ENCODE results near the gene FARS2. TPM values are rescaled to one million over a fixed set of nuclear protein-coding genes. Genes with fewer than 3 reads are reported as not detected.

FARS2 gene
- polyA plus RNA-seq, 1 donor from 2014 or later: 11.9 TPM

GRCh38 chr6:5287966-5288297 lies 26.6 kb downstream of the FARS2 start:
- Histone ChIP-seq H3K36me3 (ENCODE audit: insufficient read depth, low read length) (no peaks in the 10 kb centered on the region), H3K79me2 (replicated peaks; ENCODE audit: insufficient read depth, low read length) (no peaks in the 10 kb centered on the region), H3K27me3 (ENCODE audit: insufficient read depth, low read depth, low read length) (no peaks in the 10 kb centered on the region), H4K20me1 (ENCODE audit: insufficient read depth) (no peaks in the 10 kb centered on the region), H2AFZ (ENCODE audit: low read depth, low read length) (no peak overlapping the region), H3F3A (ENCODE audit: insufficient read depth, low read length, poor library complexity, severe bottlenecking) (no peaks in the 10 kb centered on the region), H3K9me2 (ENCODE audit: insufficient read depth, low read length) (no peaks in the 10 kb centered on the region), H3K4me2 (ENCODE audit: low read length) (no peak overlapping the region), H3K9me3 (ENCODE audit: low read length) (no peaks in the 10 kb centered on the region), H3K4me3 (ENCODE audit: low read length) (no peak overlapping the region), H3K9ac (ENCODE audit: low read length) (no peak overlapping the region), H3K27ac (ENCODE audit: low read length) (no peak overlapping the region)
- TF ChIP-seq CTCF (IDR thresholded peaks at IDR 0.05; ENCODE audit: poor library complexity, severe bottlenecking) (no peak), SMC3 (conservative IDR thresholded peaks at IDR 0.05; ENCODE audit: poor library complexity) (no peak)

- no peaks in the 10 kb centered on the region for H3K9me2 ChIP-seq (ENCODE audit: insufficient read depth, low read length)
- no peaks in the 10 kb centered on the region for H3K79me2 ChIP-seq (replicated peaks; ENCODE audit: insufficient read depth, low read length)
- H3K27me3 ChIP-seq (ENCODE audit: insufficient read depth, low read depth, low read length): no peaks in the 10 kb centered on the region
- H3K4me2 ChIP-seq (ENCODE audit: low read length): no peak overlapping the region
- no peaks in the 10 kb centered on the region for H3K9me3 ChIP-seq (ENCODE audit: low read length)
- H3F3A ChIP-seq (ENCODE audit: insufficient read depth, low read length, poor library complexity, severe bottlenecking): no peaks in the 10 kb centered on the region
- no peak for TF ChIP-seq TAF1 (IDR thresholded peaks at IDR 0.05; ENCODE audit: low read depth)
- TF ChIP-seq POLR2AphosphoS5 (IDR thresholded peaks at IDR 0.05): no peak
- no peak for TF ChIP-seq EP300 (conservative IDR thresholded peaks at IDR 0.05; ENCODE audit: poor library complexity, severe bottlenecking)
- TF ChIP-seq CTCF (IDR thresholded peaks at IDR 0.05; ENCODE audit: poor library complexity, severe bottlenecking): no peak
- TF ChIP-seq RAD21 (conservative IDR thresholded peaks at IDR 0.05): no peak
- TF ChIP-seq REST (IDR thresholded peaks at IDR 0.05; ENCODE audit: borderline replicate concordance): no peak
- TF ChIP-seq SMC3 (conservative IDR thresholded peaks at IDR 0.05; ENCODE audit: poor library complexity): no peak
- TF ChIP-seq EZH2 (IDR thresholded peaks at IDR 0.05; ENCODE audit: borderline replicate concordance, insufficient read depth, low read length, poor library complexity, severe bottlenecking): no peak
- TF ChIP-seq MXI1 (conservative IDR thresholded peaks at IDR 0.05; ENCODE audit: poor library complexity, severe bottlenecking): no peak
- no peak overlapping the region for H3K9ac ChIP-seq (ENCODE audit: low read length)
- H2AFZ ChIP-seq (ENCODE audit: low read depth, low read length): no peak overlapping the region
- no peaks in the 10 kb centered on the region for H3K36me3 ChIP-seq (ENCODE audit: insufficient read depth, low read length)
- H3K4me3 ChIP-seq (ENCODE audit: low read length): no peak overlapping the region
- no peaks in the 10 kb centered on the region for H4K20me1 ChIP-seq (ENCODE audit: insufficient read depth)
- H3K27ac ChIP-seq (ENCODE audit: low read length): no peak overlapping the region
Measured at GRCh38 chr6:5290097-5290496, 28.8 kb downstream of the FARS2 start.
